HL-60 (cell line): ENCODE measurements around the gene JCHAIN.
"Not testable (repeated sequence)": the region's sequence is repeated elsewhere in the genome, so short reads cannot be mapped to it uniquely, and the experiment has no call there.

Source experiments
- DNase-seq, 2 experiments: peaks; one replicate each; pipeline ENCODE4 v3.0.0-alpha.2; 2010 to 2020; ENCODE audit warnings: low read depth in 1 of 2, low spot score in 1 of 2
- H3K27ac ChIP-seq: fragments of 250-450 bp; sonication (Bioruptor Pico); replicated peaks from 2 replicates; pipeline ENCODE4 v1.5.1; 2020; ENCODE audit warnings: mild to moderate bottlenecking, moderate library complexity
- H3K27me3 ChIP-seq: fragments of 250-450 bp; sonication (Bioruptor Pico); 2 replicates; pipeline ENCODE4 v1.5.1; 2021; ENCODE audit warnings: mild to moderate bottlenecking, moderate library complexity; ENCODE audit not compliant: insufficient read depth, poor library complexity, severe bottlenecking
- H3K4me3 ChIP-seq: replicated peaks from 2 replicates; pipeline ENCODE4 v1.5.1; 2011; ENCODE audit warnings: mild to moderate bottlenecking, control low read depth, low read length; ENCODE audit not compliant: insufficient read depth
- GABPA ChIP-seq: IDR thresholded peaks from 2 replicates; pipeline ENCODE4 v1.6.1; 2012; ENCODE audit warnings: low read depth
- POLR2AphosphoS5 ChIP-seq: IDR thresholded peaks from 2 replicates; pipeline ENCODE4 v1.6.1; 2012; ENCODE audit warnings: low read depth
- SPI1 ChIP-seq: IDR thresholded peaks from 2 replicates; pipeline ENCODE4 v1.6.1; 2012; ENCODE audit warnings: low read depth, mild to moderate bottlenecking, borderline replicate concordance
- TF ChIP-seq, protein P1 (sequence below): IDR thresholded peaks from one replicate; pipeline ENCODE4 v1.5.1; 2011; ENCODE audit warnings: low read length, control low read depth, inconsistent platforms; ENCODE audit not compliant: insufficient read depth
- TF ChIP-seq, protein P2 (sequence below): IDR thresholded peaks from 2 replicates; pipeline ENCODE4 v1.6.1; 2012; ENCODE audit warnings: low read depth; ENCODE audit not compliant: insufficient replicate concordance

JCHAIN gene

DNA sequence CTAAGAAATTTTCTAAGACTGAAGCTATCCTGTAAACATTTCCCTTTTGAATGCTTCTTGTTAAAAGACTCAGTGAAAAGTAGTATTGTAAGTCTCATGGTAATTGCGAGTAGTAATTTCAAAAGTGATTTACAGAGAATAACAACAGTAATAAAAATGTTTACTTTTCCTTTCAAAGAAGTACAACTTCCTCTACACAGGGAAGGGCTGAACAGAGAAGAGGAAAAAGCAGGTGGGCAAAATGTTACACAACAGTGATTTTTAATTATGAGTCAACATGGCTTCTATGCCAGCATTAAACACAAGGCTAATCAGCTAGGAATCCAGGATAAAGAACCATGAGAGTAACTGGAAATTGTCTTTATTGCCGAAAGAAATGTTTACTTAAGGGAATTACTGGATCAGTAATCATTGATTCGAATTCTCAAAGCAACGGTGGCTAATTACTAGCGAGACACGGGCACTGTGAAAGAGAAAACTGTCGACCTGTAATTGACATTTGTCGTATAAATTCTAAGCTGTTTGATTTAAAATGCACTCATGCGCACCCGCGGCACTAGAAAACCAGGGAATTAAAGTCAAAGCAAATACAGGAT lies 37.4 kb upstream of the JCHAIN start:
- Histone ChIP-seq H3K27me3 (no peaks in the 10 kb centered on the region), H3K4me3 (no peak overlapping the region), H3K27ac (no peak overlapping the region)
- no peak for TF ChIP-seq SPI1
- DNase-seq = no peak

DNA sequence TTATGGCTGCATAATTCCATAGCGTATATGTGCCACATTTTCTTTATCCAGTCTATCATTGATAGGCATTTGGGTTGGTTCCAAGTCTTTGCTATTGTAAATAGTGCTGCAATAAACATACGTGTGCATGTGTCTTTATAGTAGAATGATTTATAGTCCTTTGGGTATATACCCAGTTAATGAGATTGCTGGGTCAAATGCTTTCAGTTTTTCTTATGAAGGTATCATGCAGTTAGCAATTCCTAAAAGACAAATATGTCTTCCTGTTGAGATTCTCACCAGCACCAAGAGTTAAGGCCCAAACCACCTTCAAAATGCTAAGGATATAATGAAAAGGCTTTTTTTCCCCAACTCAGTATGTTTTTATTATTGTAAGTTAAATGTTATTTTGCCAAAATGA lies 36.3 kb upstream of the JCHAIN start:
- H3K4me3 ChIP-seq, DNase-seq, H3K27ac ChIP-seq, H3K27me3 ChIP-seq: not testable (repeated sequence)

DNA sequence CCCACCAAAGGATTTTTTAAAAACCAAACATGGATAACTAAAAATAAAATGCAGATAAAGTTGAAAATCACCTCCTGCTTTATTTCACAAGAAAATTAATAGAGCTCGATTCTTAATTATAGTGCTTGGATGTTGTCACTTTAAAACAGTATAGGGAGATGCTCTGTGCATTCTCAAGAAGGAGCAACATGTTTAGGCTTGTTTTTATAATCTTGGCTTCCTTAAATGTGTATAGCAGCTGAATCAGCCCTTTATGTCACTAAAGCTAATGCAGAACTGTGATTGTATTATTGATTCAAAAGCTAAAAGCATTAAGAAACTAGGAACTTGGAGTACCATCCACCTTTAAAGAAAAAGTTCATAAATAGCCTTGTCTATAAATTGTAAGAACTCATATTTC lies 35.0 kb upstream of the JCHAIN start:
- DNase-seq = no peak
- Histone ChIP-seq H3K27me3 (no peaks in the 10 kb centered on the region), H3K4me3 (no peak overlapping the region), H3K27ac (no peak overlapping the region)
- TF ChIP-seq, protein P1, sequence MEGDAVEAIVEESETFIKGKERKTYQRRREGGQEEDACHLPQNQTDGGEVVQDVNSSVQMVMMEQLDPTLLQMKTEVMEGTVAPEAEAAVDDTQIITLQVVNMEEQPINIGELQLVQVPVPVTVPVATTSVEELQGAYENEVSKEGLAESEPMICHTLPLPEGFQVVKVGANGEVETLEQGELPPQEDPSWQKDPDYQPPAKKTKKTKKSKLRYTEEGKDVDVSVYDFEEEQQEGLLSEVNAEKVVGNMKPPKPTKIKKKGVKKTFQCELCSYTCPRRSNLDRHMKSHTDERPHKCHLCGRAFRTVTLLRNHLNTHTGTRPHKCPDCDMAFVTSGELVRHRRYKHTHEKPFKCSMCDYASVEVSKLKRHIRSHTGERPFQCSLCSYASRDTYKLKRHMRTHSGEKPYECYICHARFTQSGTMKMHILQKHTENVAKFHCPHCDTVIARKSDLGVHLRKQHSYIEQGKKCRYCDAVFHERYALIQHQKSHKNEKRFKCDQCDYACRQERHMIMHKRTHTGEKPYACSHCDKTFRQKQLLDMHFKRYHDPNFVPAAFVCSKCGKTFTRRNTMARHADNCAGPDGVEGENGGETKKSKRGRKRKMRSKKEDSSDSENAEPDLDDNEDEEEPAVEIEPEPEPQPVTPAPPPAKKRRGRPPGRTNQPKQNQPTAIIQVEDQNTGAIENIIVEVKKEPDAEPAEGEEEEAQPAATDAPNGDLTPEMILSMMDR = no peak
- TF ChIP-seq, protein P2, sequence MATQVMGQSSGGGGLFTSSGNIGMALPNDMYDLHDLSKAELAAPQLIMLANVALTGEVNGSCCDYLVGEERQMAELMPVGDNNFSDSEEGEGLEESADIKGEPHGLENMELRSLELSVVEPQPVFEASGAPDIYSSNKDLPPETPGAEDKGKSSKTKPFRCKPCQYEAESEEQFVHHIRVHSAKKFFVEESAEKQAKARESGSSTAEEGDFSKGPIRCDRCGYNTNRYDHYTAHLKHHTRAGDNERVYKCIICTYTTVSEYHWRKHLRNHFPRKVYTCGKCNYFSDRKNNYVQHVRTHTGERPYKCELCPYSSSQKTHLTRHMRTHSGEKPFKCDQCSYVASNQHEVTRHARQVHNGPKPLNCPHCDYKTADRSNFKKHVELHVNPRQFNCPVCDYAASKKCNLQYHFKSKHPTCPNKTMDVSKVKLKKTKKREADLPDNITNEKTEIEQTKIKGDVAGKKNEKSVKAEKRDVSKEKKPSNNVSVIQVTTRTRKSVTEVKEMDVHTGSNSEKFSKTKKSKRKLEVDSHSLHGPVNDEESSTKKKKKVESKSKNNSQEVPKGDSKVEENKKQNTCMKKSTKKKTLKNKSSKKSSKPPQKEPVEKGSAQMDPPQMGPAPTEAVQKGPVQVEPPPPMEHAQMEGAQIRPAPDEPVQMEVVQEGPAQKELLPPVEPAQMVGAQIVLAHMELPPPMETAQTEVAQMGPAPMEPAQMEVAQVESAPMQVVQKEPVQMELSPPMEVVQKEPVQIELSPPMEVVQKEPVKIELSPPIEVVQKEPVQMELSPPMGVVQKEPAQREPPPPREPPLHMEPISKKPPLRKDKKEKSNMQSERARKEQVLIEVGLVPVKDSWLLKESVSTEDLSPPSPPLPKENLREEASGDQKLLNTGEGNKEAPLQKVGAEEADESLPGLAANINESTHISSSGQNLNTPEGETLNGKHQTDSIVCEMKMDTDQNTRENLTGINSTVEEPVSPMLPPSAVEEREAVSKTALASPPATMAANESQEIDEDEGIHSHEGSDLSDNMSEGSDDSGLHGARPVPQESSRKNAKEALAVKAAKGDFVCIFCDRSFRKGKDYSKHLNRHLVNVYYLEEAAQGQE = no peak
- TF ChIP-seq POLR2AphosphoS5 = no peak
- no peak for TF ChIP-seq SPI1
- TF ChIP-seq GABPA = no peak

DNA sequence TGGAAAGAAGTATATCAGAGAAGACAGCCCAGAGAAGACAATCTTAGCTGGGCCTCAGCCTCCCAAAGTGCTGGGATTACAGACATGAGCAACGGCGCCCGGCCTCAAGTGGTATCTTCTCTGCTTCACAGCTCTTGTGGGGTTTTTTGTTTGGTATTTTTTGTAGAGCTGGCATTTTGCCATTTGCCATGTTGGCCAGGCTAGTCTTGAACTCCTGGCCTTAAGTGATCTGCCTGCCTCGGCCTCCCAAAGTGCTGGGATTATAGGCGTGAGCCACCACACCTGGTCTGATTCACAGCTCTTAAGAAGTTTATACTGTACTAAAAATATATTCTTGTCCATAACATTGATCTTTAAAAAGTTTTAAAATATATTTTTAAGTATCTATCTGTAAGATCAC lies 34.4 kb upstream of the JCHAIN start:
- no peak overlapping the region for H3K4me3 ChIP-seq
- TF ChIP-seq, protein P1 = no peak
- TF ChIP-seq, protein P2 = no peak
- TF ChIP-seq SPI1 (no peak), GABPA (no peak), POLR2AphosphoS5 (no peak)
- no peaks in the 10 kb centered on the region for H3K27me3 ChIP-seq
- no peak overlapping the region for H3K27ac ChIP-seq
- no peak for DNase-seq

DNA sequence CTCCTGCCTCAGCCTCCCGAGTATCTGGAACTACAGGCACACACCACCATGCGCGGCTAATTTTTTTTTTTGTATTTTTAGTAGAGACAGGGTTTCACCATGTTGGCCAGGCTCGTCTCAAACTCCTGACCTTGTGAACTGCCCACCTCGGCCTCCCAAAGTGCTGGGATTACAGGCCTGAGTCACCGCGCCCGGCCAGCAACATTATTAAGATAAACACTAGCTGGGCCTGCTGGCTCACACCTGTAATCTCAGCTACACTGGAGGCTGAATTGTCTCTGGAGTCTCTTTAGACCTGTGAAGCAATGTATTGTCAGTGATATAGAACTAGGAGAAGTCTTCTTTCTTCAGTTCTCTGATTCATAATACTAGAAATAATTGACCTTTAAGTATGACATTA lies 32.1 kb upstream of the JCHAIN start:
- H3K27ac ChIP-seq, H3K27me3 ChIP-seq, DNase-seq, H3K4me3 ChIP-seq: not testable (repeated sequence)

DNA sequence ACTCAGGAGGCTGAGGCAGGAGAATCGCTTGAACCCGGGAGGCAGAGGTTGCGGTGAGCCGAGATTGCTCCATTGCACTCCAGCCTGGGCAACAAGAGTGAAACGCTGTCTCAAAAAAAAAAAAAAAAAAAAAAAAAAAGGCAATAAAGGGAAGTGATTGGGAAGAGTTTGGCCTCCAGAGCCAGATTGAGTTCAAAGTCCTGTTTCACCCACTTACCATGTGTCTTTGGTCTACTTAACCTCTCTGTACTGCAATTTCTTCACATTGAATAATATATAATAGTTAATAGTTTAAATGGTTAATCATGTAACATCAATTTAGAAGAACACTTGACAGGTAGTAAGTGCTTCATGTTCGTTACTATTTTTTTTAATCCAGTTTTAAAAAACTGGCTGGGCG lies 28.3 kb upstream of the JCHAIN start:
- H3K4me3 ChIP-seq, DNase-seq, H3K27me3 ChIP-seq, H3K27ac ChIP-seq: not testable (repeated sequence)
